Fibroblast of lung (primary cell): ENCODE results near the gene ST8SIA6. TPM values are rescaled to one million over a fixed set of nuclear protein-coding genes. Genes with fewer than 3 reads are reported as not detected.

Source experiments
- DNase-seq, 2 donors: peaks; one replicate each; pipeline versions ENCODE4 v3.0.0 to v3.0.0-alpha.2; 2010; ENCODE audit warnings: low read depth in 2 of 2
- H2AFZ ChIP-seq: 2 replicates; pipeline ENCODE4 v1.5.1; 2012; ENCODE audit warnings: low read length, control low read depth, inconsistent platforms
- H3K27ac ChIP-seq: 2 replicates; pipeline ENCODE4 v1.5.1; 2011; ENCODE audit warnings: low read length, control low read depth; ENCODE audit not compliant: insufficient read depth
- H3K27me3 ChIP-seq: 2 replicates; pipeline ENCODE4 v1.5.1; 2011; ENCODE audit warnings: mild to moderate bottlenecking, low read length; ENCODE audit not compliant: control insufficient read depth, insufficient read depth
- H3K36me3 ChIP-seq: 2 replicates; pipeline ENCODE4 v1.5.1; 2011; ENCODE audit warnings: low read length; ENCODE audit not compliant: control insufficient read depth, insufficient read depth
- H3K4me1 ChIP-seq: 2 replicates; pipeline ENCODE4 v1.5.1; 2011; ENCODE audit warnings: low read length; ENCODE audit not compliant: control insufficient read depth, insufficient read depth; ENCODE audit errors: extremely low read depth
- H3K4me2 ChIP-seq: 2 replicates; pipeline ENCODE4 v1.5.1; 2011; ENCODE audit warnings: low read length, control low read depth; ENCODE audit not compliant: insufficient read depth; ENCODE audit errors: extremely low read depth
- H3K4me3 ChIP-seq, 4 experiments: fragments of 200-600 bp in 1 of 4; sonication (generic) in 1 of 4; replicated peaks in 1 of 4; 2 replicates each; pipeline ENCODE4 v1.5.1; 2011 to 2016; ENCODE audit warnings: low read length in 4 of 4, low read depth in 3 of 4, mild to moderate bottlenecking in 3 of 4, control low read depth in 2 of 4, inconsistent platforms in 1 of 4, mixed read lengths in 1 of 4; ENCODE audit not compliant: insufficient read depth in 1 of 4; ENCODE audit errors: control extremely low read depth in 1 of 4
- H3K79me2 ChIP-seq: 2 replicates; pipeline ENCODE4 v1.5.1; 2012; ENCODE audit warnings: mild to moderate bottlenecking, low read length, inconsistent platforms; ENCODE audit not compliant: control insufficient read depth, insufficient read depth
- H3K9ac ChIP-seq: 2 replicates; pipeline ENCODE4 v1.5.1; 2011; ENCODE audit warnings: mild to moderate bottlenecking, low read length, control low read depth; ENCODE audit not compliant: insufficient read depth
- H3K9me3 ChIP-seq: 2 replicates; pipeline ENCODE4 v1.5.1; 2012; ENCODE audit warnings: low read depth, low read length; ENCODE audit not compliant: control insufficient read depth, insufficient read depth
- H4K20me1 ChIP-seq: 2 replicates; pipeline ENCODE4 v1.5.1; 2011; ENCODE audit warnings: low read length; ENCODE audit not compliant: control insufficient read depth, insufficient read depth; ENCODE audit errors: extremely low read depth
- EZH2 ChIP-seq: IDR thresholded peaks from 2 replicates; pipeline ENCODE4 v1.5.1; 2012; ENCODE audit warnings: low read length, control low read depth, mild to moderate bottlenecking; ENCODE audit errors: missing control alignments
- polyA plus RNA-seq, 2 donors: library from polyadenylated mRNA; depleted of rRNA in 1 of 2; stranded (reverse) in 1 of 2; unstranded in 1 of 2; fragments of >200 nt; gene quantifications; 2 replicates each; pipeline ENCODE4 v1.2.1, GENCODE V29; 2011 to 2012; ENCODE audit warnings: missing spikeins in 1 of 2
- total RNA-seq: library from RNA; depleted of rRNA; stranded (reverse); fragments of >200 nt; gene quantifications from 2 replicates; pipeline ENCODE4 v1.2.1, GENCODE V29; 2014
- TF ChIP-seq, protein P1 (sequence below), 2 donors: IDR thresholded peaks in 1 of 2; conservative IDR thresholded peaks in 1 of 2; 1 replicate in 1 of 2; 2 replicates in 1 of 2; pipeline ENCODE4 v1.5.1; 2011 to 2012; ENCODE audit warnings: low read length in 2 of 2, control low read depth in 1 of 2, inconsistent platforms in 1 of 2, low read depth in 1 of 2, mild to moderate bottlenecking in 1 of 2

The ST8SIA6 gene
- total and polyA plus RNA-seq, 2 donors (not counting 1 experiment from before 2014, with no cell fraction given), result under 0.01 to 0.05 TPM

DNA sequence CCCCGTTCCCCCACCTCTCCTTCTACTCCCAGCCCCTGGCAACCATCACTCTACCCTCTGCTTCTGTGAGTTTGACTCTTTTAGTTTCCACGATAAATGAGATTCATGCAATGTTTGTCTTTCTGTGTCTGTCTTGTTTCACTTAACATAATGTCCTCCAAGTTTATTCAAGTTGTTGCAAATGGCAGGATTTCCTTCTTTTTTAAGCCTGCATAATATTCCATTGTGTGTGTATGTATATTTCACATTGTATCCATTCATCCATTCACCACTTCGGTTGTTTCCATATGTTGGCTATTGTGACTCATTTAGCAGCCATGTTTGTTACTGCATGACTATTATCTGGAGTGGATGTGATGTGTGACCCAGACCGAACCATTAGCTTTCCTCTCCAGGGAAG is 162.0 kb downstream of the ST8SIA6 start:
- no peak for DNase-seq

DNA sequence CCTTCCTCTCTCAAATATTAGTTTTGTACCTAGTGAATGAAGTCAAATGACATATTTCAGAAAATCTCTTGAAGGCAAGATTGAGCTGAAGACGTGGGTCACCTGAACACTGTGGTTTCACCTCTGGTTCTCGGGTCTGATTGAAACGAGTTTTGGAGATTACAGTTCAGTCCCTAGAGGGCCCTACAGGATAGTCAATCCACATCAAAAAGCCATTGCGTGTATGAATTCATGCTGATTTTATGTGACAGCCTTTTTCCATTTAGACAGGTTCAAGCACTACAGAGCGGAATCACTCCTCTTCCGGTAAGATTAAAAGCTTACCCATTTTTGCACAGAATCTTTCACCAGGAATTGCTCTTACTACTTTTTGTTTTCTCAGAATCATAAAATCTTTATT is 164.2 kb downstream of the ST8SIA6 start:
- no peaks in the 10 kb centered on the region for H3K79me2 ChIP-seq
- no peaks in the 10 kb centered on the region for H3K36me3 ChIP-seq
- H3K4me3 ChIP-seq, result no peak overlapping the region
- H3K9ac ChIP-seq, result no peak overlapping the region
- H3K4me2 ChIP-seq, result no peak overlapping the region
- no peak overlapping the region for H2AFZ ChIP-seq
- H3K27ac ChIP-seq, result no peak overlapping the region
- H3K9me3 ChIP-seq, result no peaks in the 10 kb centered on the region
- H3K4me1 ChIP-seq, result no peaks in the 10 kb centered on the region
- TF ChIP-seq, protein P1, sequence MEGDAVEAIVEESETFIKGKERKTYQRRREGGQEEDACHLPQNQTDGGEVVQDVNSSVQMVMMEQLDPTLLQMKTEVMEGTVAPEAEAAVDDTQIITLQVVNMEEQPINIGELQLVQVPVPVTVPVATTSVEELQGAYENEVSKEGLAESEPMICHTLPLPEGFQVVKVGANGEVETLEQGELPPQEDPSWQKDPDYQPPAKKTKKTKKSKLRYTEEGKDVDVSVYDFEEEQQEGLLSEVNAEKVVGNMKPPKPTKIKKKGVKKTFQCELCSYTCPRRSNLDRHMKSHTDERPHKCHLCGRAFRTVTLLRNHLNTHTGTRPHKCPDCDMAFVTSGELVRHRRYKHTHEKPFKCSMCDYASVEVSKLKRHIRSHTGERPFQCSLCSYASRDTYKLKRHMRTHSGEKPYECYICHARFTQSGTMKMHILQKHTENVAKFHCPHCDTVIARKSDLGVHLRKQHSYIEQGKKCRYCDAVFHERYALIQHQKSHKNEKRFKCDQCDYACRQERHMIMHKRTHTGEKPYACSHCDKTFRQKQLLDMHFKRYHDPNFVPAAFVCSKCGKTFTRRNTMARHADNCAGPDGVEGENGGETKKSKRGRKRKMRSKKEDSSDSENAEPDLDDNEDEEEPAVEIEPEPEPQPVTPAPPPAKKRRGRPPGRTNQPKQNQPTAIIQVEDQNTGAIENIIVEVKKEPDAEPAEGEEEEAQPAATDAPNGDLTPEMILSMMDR (conservative IDR thresholded peaks at IDR 0.05 in 1 of 2, IDR thresholded peaks at IDR 0.05 in 1 of 2; ENCODE audit: low read depth in 1 of 2, low read length in 2 of 2), result peak; percentile 37 to 39
- TF ChIP-seq EZH2, result no peak
- no peaks in the 10 kb centered on the region for H3K27me3 ChIP-seq
- H4K20me1 ChIP-seq, result no peaks in the 10 kb centered on the region
- DNase-seq, result peak; percentile 21 to 46

More for the DNA sequence above, 162.0 kb downstream of the ST8SIA6 start:
- H3K9me3 ChIP-seq, result no peaks in the 10 kb centered on the region
- H4K20me1 ChIP-seq, result no peaks in the 10 kb centered on the region
- H3K27ac ChIP-seq, result no peak overlapping the region
- no peaks in the 10 kb centered on the region for H3K27me3 ChIP-seq
- H3K36me3 ChIP-seq, result no peaks in the 10 kb centered on the region
- H2AFZ ChIP-seq, result no peak overlapping the region
- no peaks in the 10 kb centered on the region for H3K79me2 ChIP-seq
- no peak overlapping the region for H3K4me3 ChIP-seq
- no peak overlapping the region for H3K4me2 ChIP-seq
- H3K4me1 ChIP-seq, result no peaks in the 10 kb centered on the region
- TF ChIP-seq EZH2, result no peak
- TF ChIP-seq, protein P1 (conservative IDR thresholded peaks at IDR 0.05 in 1 of 2, IDR thresholded peaks at IDR 0.05 in 1 of 2; ENCODE audit: low read depth in 1 of 2, low read length in 2 of 2), result no peak
- no peak overlapping the region for H3K9ac ChIP-seq

DNA sequence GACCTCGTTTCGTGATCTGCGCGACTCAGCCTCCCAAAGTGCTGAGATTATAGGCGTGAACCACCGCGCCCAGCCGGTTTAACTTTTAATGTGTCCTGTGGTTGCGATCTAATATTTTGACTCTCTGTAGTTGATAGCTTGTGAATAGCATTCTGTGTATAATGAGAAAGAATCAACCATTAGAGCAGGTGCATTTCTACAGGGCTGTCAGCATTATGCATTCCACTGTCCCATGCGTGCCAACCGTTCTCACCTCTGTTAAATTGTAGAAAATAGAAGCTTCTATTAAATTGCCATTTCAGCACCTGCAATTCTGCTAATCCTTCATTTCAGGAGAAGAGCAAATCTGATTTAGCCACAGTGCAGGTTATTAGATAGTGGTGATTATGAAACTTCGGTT is 164.6 kb downstream of the ST8SIA6 start:
- Histone ChIP-seq H3K9me3 (no peaks in the 10 kb centered on the region), H3K4me2 (no peak overlapping the region), H3K27ac (no peak overlapping the region), H3K36me3 (no peaks in the 10 kb centered on the region), H3K79me2 (no peaks in the 10 kb centered on the region), H3K4me3 (no peak overlapping the region), H3K9ac (no peak overlapping the region), H3K4me1 (no peaks in the 10 kb centered on the region), H3K27me3 (no peaks in the 10 kb centered on the region), H2AFZ (no peak overlapping the region), H4K20me1 (no peaks in the 10 kb centered on the region)
- DNase-seq, result no peak
- TF ChIP-seq, protein P1 (conservative IDR thresholded peaks at IDR 0.05 in 1 of 2, IDR thresholded peaks at IDR 0.05 in 1 of 2; ENCODE audit: low read depth in 1 of 2, low read length in 2 of 2), result no peak
- no peak for TF ChIP-seq EZH2
